Hepatocyte (in vitro differentiated cells): ENCODE data around the gene RSPO1.

Experiments used
- EZH2 ChIP-seq: fragments of 200-600 bp; sonication (generic); IDR thresholded peaks from 2 replicates; pipeline ENCODE4 v1.6.1; 2016; ENCODE audit warnings: antibody characterized with exemption, mild to moderate bottlenecking, borderline replicate concordance
- TF ChIP-seq, protein P1 (sequence below): fragments of 200-600 bp; sonication (generic); IDR thresholded peaks from 2 replicates; pipeline ENCODE4 v1.5.1; 2016; ENCODE audit warnings: antibody characterized with exemption, mild to moderate bottlenecking; ENCODE audit not compliant: poor library complexity

DNA sequence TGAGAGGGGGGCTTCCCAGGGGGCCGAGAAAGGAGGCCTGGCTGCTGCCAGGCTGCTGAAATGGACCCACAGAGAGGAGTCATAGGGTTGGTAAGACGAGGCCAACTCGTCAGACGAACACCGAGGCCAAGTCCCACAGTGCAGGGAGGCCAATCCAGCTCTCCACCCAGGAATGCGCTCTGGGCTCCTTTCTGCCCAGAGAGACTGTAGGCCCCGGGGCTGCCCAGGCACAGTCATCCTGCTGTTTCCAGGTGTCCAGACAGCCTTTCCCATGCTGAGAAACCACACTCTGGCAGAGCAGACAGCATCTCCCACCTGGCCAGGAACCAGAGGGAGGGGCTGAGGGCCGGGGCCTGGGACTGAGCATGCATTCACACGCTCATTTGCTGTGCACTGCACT, 26.7 kb upstream of the RSPO1 start:
- TF ChIP-seq, protein P1, sequence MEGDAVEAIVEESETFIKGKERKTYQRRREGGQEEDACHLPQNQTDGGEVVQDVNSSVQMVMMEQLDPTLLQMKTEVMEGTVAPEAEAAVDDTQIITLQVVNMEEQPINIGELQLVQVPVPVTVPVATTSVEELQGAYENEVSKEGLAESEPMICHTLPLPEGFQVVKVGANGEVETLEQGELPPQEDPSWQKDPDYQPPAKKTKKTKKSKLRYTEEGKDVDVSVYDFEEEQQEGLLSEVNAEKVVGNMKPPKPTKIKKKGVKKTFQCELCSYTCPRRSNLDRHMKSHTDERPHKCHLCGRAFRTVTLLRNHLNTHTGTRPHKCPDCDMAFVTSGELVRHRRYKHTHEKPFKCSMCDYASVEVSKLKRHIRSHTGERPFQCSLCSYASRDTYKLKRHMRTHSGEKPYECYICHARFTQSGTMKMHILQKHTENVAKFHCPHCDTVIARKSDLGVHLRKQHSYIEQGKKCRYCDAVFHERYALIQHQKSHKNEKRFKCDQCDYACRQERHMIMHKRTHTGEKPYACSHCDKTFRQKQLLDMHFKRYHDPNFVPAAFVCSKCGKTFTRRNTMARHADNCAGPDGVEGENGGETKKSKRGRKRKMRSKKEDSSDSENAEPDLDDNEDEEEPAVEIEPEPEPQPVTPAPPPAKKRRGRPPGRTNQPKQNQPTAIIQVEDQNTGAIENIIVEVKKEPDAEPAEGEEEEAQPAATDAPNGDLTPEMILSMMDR = no peak
- no peak for TF ChIP-seq EZH2
